ENCODE measurements around the gene PLA2G2A. TPM values are rescaled to one million over a fixed set of nuclear protein-coding genes. Genes with fewer than 3 reads are reported as not detected.
"Not testable (repeated sequence)": the region's sequence is repeated elsewhere in the genome, so short reads cannot be mapped to it uniquely, and the experiment has no call there.

The PLA2G2A gene
- total RNA-seq, 2 donors from 2014 or later, result not detected

DNA sequence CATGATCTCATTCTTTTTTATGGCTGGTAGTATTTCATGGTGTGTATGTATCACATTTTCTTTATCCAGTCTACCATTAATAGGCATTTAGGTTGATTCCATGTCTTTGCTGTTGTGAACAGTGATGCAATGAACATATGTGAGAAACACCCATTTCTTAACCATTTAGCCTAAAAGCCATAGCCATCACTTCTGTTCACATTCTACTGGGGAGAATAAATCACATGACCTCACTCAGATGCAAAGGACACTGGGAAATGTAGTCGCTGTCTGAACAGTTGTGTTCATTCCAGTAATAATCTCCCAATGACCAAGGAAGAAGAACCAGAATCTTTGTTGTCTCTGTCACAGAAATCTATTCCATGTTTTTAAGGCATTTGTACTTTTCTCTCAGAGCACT is 40.9 kb downstream of the PLA2G2A start:
- no peak overlapping the region for H3K4me3 Mint-ChIP-seq
- H3K27me3 Mint-ChIP-seq (ENCODE audit: low read depth), result no peaks in the 10 kb centered on the region
- H3K9me3 Mint-ChIP-seq, result no peaks in the 10 kb centered on the region
- DNase-seq, result no peak
- no peak for ATAC-seq (replicated peaks in 1 of 2)
- H3K36me3 Mint-ChIP-seq (ENCODE audit: insufficient read depth in 2 of 2), result no peaks in the 10 kb centered on the region
- H3K4me1 Mint-ChIP-seq (ENCODE audit: low read depth), result no peaks in the 10 kb centered on the region
- no peak overlapping the region for H3K27ac Mint-ChIP-seq

DNA sequence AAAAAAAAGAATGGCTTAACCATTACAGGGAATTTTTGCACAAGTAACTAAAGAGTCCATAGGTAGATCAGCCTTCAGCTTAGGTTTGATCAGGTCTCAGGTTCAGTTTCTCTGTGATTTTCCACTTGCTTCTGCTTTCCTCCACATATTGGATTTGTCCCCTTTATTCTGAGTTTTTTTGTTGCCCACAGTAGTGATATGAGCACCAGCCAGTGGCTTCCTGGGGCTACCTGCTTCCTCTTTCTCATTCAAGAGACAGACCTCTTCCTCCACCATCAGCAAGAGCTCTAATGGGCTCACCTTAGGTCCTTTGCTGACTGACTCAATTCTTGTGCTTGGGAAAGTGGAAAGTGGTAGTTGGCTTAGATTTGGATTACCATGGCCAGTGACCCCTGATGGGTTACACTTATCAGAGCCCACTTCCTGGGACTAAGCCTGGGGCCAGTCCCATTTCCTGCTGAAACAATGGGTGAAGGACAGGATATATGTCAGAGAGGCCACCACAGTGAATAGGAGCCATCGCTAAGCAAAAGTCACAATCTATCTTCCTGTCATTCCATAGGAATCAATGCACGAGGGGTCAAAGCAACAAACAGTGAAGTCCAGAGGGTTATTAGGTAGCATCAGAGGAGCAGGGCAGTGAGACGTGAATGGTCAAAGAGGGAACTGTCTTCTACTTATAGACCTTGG is 43.2 kb downstream of the PLA2G2A start:
- H3K4me1 Mint-ChIP-seq (ENCODE audit: low read depth), result no peaks in the 10 kb centered on the region

DNA sequence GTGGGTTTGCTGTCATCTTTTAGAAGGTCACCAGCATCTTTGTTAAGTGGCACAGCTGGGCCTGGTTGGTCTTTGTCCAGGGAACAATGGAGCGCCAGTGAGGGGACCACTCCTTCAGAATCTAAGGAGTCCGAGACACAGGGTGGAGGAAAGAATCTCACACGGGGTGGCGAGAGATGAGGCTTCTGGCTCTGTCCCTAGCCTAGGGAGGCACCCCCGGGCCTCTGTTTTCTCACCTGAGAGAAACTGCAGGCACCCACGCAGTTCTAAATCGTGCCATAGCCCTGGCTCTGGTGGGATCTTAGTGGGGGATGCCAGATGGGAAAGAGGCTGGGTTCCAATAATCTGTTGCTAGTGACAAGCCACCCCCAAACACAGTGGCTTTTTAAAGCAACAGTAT is 45.1 kb downstream of the PLA2G2A start:
- H3K9me3 Mint-ChIP-seq, result peaks cover 7 to 14% of the 10 kb centered on the region in 2 donors
- no peak overlapping the region for H3K4me3 Mint-ChIP-seq
- H3K27me3 Mint-ChIP-seq (ENCODE audit: low read depth), result no peaks in the 10 kb centered on the region
- no peak overlapping the region for H3K27ac Mint-ChIP-seq
- H3K36me3 Mint-ChIP-seq (ENCODE audit: insufficient read depth in 2 of 2), result peaks cover 8 to 9% of the 10 kb centered on the region in 2 donors
- DNase-seq (no peak), ATAC-seq (replicated peaks in 1 of 2) (no peak)
- H3K4me1 Mint-ChIP-seq (ENCODE audit: low read depth), result no peaks in the 10 kb centered on the region

More for the DNA sequence above, 43.2 kb downstream of the PLA2G2A start:
- DNase-seq, result no peak
- Mint-ChIP-seq H3K36me3 (ENCODE audit: insufficient read depth in 2 of 2) (peaks cover 8 to 9% of the 10 kb centered on the region in 2 donors), H3K27me3 (ENCODE audit: low read depth) (no peaks in the 10 kb centered on the region), H3K4me3 (no peak overlapping the region), H3K9me3 (peaks cover 7 to 12% of the 10 kb centered on the region in 2 donors), H3K27ac (no peak overlapping the region)
- ATAC-seq (replicated peaks in 1 of 2), result no peak

DNA sequence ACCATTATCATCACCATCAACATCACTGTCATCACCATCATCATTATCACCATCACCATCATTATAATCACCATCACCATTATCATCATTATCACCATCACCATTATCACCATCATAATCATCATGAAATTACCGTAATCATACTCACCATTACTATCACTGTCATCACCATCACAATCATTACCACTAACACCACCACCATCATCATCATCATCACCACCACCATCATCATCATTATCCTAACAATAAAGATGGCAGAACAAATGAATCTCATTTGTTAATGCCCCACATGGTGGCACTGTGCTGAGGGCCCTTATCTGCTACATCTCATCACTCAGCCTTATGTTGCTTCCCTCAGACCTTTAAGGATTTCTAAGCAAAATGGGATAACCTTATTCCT is 46.6 kb downstream of the PLA2G2A start:
- ATAC-seq (replicated peaks in 1 of 2), result no peak
- no peak overlapping the region for H3K4me3 Mint-ChIP-seq
- H3K4me1 Mint-ChIP-seq (ENCODE audit: low read depth), result no peaks in the 10 kb centered on the region
- peaks cover 7 to 14% of the 10 kb centered on the region in 2 donors for H3K9me3 Mint-ChIP-seq
- H3K36me3 Mint-ChIP-seq (ENCODE audit: insufficient read depth in 2 of 2), result peaks cover 8 to 9% of the 10 kb centered on the region in 2 donors
- no peaks in the 10 kb centered on the region for H3K27me3 Mint-ChIP-seq (ENCODE audit: low read depth)
- DNase-seq, result no peak
- H3K27ac Mint-ChIP-seq, result no peak overlapping the region

DNA sequence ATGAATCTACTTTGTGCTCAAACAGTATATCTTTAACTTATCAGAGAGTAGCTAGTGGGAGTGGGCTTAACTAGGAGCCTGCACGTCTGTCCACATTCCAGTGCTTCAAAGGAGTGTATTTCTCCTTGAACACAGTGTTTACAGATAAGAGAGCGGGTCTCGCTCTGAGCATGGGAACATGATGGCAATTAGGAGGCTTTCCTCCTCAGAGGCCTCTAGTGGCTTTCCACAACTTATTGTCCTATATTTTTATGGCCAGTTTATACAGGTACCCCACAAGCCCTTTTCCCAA is 52.3 kb downstream of the PLA2G2A start:
- H3K36me3 Mint-ChIP-seq (ENCODE audit: insufficient read depth in 2 of 2); H3K27ac Mint-ChIP-seq; H3K9me3 Mint-ChIP-seq; ATAC-seq (replicated peaks in 1 of 2); H3K4me1 Mint-ChIP-seq (ENCODE audit: low read depth); H3K4me3 Mint-ChIP-seq; DNase-seq; H3K27me3 Mint-ChIP-seq (ENCODE audit: low read depth): not testable (repeated sequence)

DNA sequence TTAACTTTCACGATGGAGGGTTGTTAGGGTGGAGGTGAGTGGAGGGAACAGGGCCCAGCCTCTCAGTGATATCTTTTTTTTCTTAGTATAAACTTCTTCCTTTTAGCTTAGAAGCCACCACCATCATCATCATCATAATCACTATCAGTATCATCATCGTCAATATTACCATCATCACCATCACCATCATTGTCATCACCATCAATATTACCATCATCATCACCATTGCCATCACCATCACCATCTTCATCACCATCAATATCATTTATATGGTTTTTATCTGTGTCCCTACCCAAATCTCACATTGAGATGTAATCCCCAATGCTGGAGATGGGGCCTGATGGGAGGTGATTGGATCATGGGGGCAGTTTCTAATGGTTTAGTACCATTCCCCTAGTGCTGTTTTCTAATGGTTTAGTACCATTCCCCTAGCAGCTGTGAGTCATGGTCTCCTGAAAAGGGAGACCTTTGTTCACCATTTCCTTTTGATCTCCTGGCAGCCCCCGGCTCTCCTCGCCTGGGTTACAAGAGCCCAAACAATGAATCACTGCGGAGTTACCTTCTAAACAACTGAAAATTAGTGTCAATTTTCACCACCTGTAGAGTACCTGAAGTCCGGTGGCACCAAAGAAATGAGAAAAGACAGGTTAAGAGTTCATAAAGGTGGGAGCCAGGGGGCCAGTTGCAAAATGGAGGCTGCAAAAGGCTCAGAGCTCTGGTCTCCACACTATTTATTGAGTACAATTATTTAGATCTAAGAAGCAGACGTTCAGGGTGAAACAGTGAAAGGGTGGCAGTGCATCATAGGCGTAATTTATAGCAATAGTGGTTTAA is 52.9 kb downstream of the PLA2G2A start:
- no peaks in the 10 kb centered on the region for H3K36me3 Mint-ChIP-seq (ENCODE audit: insufficient read depth in 2 of 2)
- no peaks in the 10 kb centered on the region for H3K27me3 Mint-ChIP-seq (ENCODE audit: low read depth)
- DNase-seq (no peak), ATAC-seq (replicated peaks in 1 of 2) (no peak)
- H3K9me3 Mint-ChIP-seq, result peaks cover 0 to 3% of the 10 kb centered on the region in 2 donors
- no peak overlapping the region for H3K4me3 Mint-ChIP-seq
- H3K4me1 Mint-ChIP-seq (ENCODE audit: low read depth), result no peaks in the 10 kb centered on the region
- H3K27ac Mint-ChIP-seq, result no peak overlapping the region

Other genes with a start within 250 kb of the PLA2G2A start
- 10 to 100 TPM; 19.6 to 22.1 TPM for gene TMCO4, start 179.7 kb downstream of the PLA2G2A start, total RNA-seq
- not detected for gene RNF186, start 164.3 kb downstream of the PLA2G2A start, total RNA-seq
- gene OTUD3, start 97.2 kb downstream of the PLA2G2A start, total RNA-seq, result 10 to 100 TPM in 1 of 2 donors, 1 to 10 TPM in 1; 9.7 to 10.6 TPM
- not detected for gene PLA2G2E, start 56.0 kb downstream of the PLA2G2A start, total RNA-seq
- not detected for gene PLA2G5, start 90.6 kb upstream of the PLA2G2A start, total RNA-seq
- not detected for gene PLA2G2D, start 139.9 kb upstream of the PLA2G2A start, total RNA-seq
- gene PLA2G2F, start 159.7 kb upstream of the PLA2G2A start, total RNA-seq, result not detected
- gene UBXN10, start 206.5 kb upstream of the PLA2G2A start, total RNA-seq, result under 1 TPM; 0.91 to 0.93 TPM
- gene PLA2G2C, start 206.9 kb upstream of the PLA2G2A start, total RNA-seq, result 1 to 10 TPM; 3.1 to 3.3 TPM